Ovary (tissue), 3 donors: ENCODE data around the gene MDN1.

ENCODE experiments used
- POLR2A ChIP-seq: fragments of 450-650 bp; IDR thresholded peaks from one replicate; pipeline ENCODE4 v1.6.1; 2017; ENCODE audit warnings: antibody characterized with exemption, mild to moderate bottlenecking, moderate library complexity
- TF ChIP-seq, protein P1 (sequence below), 3 donors: fragments of 450-650 bp in 2 of 3; fragments of 200-600 bp in 1 of 3; IDR thresholded peaks; one replicate each; pipeline versions ENCODE4 v1.5.1 to v1.8.0; 2016 to 2022; ENCODE audit warnings: antibody characterized with exemption in 3 of 3, mild to moderate bottlenecking in 1 of 3
- donor health status: DM: no; HTN: no; CAD: no.

DNA sequence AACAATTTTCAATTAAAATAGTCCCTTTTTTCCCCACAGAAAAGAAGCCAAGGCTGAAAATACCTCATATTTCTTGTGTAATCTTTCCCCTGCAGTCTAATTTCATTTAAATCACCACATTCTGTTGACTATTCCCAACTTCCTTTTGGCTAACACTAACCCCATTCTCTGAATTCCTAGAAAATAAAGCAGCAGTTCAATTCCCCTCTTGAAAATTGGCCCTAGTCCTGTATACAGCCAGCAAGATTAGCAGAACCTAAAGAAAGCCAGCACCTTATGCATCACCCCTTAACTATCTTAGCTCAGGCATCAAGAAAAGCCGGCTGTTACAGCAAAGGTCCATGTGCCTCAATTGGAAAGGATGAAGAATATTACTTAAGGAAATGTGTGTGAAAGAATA lies 69.7 kb downstream of the MDN1 start:
- TF ChIP-seq, protein P1, sequence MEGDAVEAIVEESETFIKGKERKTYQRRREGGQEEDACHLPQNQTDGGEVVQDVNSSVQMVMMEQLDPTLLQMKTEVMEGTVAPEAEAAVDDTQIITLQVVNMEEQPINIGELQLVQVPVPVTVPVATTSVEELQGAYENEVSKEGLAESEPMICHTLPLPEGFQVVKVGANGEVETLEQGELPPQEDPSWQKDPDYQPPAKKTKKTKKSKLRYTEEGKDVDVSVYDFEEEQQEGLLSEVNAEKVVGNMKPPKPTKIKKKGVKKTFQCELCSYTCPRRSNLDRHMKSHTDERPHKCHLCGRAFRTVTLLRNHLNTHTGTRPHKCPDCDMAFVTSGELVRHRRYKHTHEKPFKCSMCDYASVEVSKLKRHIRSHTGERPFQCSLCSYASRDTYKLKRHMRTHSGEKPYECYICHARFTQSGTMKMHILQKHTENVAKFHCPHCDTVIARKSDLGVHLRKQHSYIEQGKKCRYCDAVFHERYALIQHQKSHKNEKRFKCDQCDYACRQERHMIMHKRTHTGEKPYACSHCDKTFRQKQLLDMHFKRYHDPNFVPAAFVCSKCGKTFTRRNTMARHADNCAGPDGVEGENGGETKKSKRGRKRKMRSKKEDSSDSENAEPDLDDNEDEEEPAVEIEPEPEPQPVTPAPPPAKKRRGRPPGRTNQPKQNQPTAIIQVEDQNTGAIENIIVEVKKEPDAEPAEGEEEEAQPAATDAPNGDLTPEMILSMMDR (IDR thresholded peaks at IDR 0.05), result no peak
- no peak for TF ChIP-seq POLR2A
